DOHH2 (cell line): Measurements from ENCODE around the gene RBFOX1.

Source experiments
- H3F3A ChIP-seq: fragments of 200-600 bp; sonication (generic), shearing (Covaris generic); 2 replicates; pipeline ENCODE4 v1.6.0; 2016; ENCODE audit warnings: antibody characterized with exemption, mild to moderate bottlenecking; ENCODE audit not compliant: control insufficient read depth, insufficient read depth
- H3K27ac ChIP-seq: fragments of 200-600 bp; sonication (generic); 2 replicates; pipeline ENCODE4 v1.5.1; 2014; ENCODE audit warnings: low read depth, mild to moderate bottlenecking, low read length, moderate library complexity
- H3K27me3 ChIP-seq: fragments of 200-600 bp; sonication (generic); 2 replicates; pipeline ENCODE4 v1.6.1; 2014; ENCODE audit warnings: mild to moderate bottlenecking, low read length, mixed read lengths; ENCODE audit not compliant: control insufficient read depth
- H3K36me3 ChIP-seq: fragments of 200-600 bp; sonication (generic); 2 replicates; pipeline ENCODE4 v1.6.1; 2014; ENCODE audit warnings: mild to moderate bottlenecking, low read length, moderate library complexity, mixed read lengths; ENCODE audit not compliant: control insufficient read depth
- H3K4me1 ChIP-seq: fragments of 200-600 bp; sonication (generic); 2 replicates; pipeline ENCODE4 v1.6.1; 2014; ENCODE audit warnings: mild to moderate bottlenecking, low read length, mixed read lengths; ENCODE audit not compliant: control insufficient read depth
- H3K4me2 ChIP-seq: fragments of 200-600 bp; sonication (generic); 2 replicates; pipeline ENCODE4 v1.6.0; 2014; ENCODE audit warnings: mild to moderate bottlenecking, low read length, moderate library complexity
- H3K4me3 ChIP-seq: fragments of 200-600 bp; sonication (generic); 2 replicates; pipeline ENCODE4 v1.5.1; 2014; ENCODE audit warnings: mild to moderate bottlenecking, low read length, mixed read lengths
- H3K79me2 ChIP-seq: fragments of 200-600 bp; sonication (generic); 2 replicates; pipeline ENCODE4 v1.6.1; 2014; ENCODE audit warnings: mild to moderate bottlenecking, low read length, mixed read lengths; ENCODE audit not compliant: control insufficient read depth
- H3K9me2 ChIP-seq: fragments of 200-600 bp; sonication (generic); replicated peaks from 2 replicates; pipeline ENCODE4 v1.6.1; 2014; ENCODE audit warnings: mild to moderate bottlenecking, low read length, mixed read lengths; ENCODE audit not compliant: control insufficient read depth
- H3K9me3 ChIP-seq: fragments of 200-600 bp; sonication (generic); 2 replicates; pipeline ENCODE4 v1.6.1; 2014; ENCODE audit warnings: antibody characterized with exemption, low read length, mixed read lengths; ENCODE audit not compliant: control insufficient read depth, insufficient read depth
- H4K20me1 ChIP-seq: fragments of 200-600 bp; sonication (generic); 2 replicates; pipeline ENCODE4 v1.6.0; 2014; ENCODE audit warnings: low read depth, mild to moderate bottlenecking, antibody characterized with exemption, low read length, moderate library complexity; ENCODE audit not compliant: control insufficient read depth, insufficient read depth
- CTCF ChIP-seq: fragments of 200-600 bp; sonication (generic); IDR thresholded peaks from one replicate; pipeline ENCODE4 v1.5.1; 2014; ENCODE audit warnings: antibody characterized with exemption, mild to moderate bottlenecking, low read depth, low read length; ENCODE audit not compliant: poor library complexity, severe bottlenecking
- EZH2phosphoT487 ChIP-seq: fragments of 200-600 bp; sonication (generic); IDR thresholded peaks from 2 replicates; pipeline ENCODE4 v1.6.1; 2017; ENCODE audit warnings: borderline replicate concordance, mild to moderate bottlenecking, antibody characterized with exemption, low read length, moderate library complexity, mixed read lengths

RBFOX1 gene

GRCh38 chr16:7317982-7318381 is 14.7 kb upstream of the RBFOX1 start:
- Histone ChIP-seq H3K4me2 (no peak overlapping the region), H3K4me3 (no peak overlapping the region)
- no peak for TF ChIP-seq CTCF

GRCh38 chr16:7318686-7319085 is 14.0 kb upstream of the RBFOX1 start:
- Histone ChIP-seq H3K4me2 (no peak overlapping the region), H4K20me1 (no peaks in the 10 kb centered on the region), H3K9me3 (peaks cover 3% of the 10 kb centered on the region; the same call in 1 of the 2 replicates), H3K4me1 (no peaks in the 10 kb centered on the region), H3K9me2 (no peaks in the 10 kb centered on the region), H3K27ac (no peak overlapping the region), H3K27me3 (no peaks in the 10 kb centered on the region), H3F3A (no peaks in the 10 kb centered on the region), H3K79me2 (no peaks in the 10 kb centered on the region), H3K36me3 (no peaks in the 10 kb centered on the region), H3K4me3 (no peak overlapping the region)
- no peak for TF ChIP-seq EZH2phosphoT487
- TF ChIP-seq CTCF, result no peak

More at GRCh38 chr16:7317982-7318381, 14.7 kb upstream of the RBFOX1 start:
- no peak overlapping the region for H3K27ac ChIP-seq
- H3K4me1 ChIP-seq, result no peaks in the 10 kb centered on the region
- H3F3A ChIP-seq, result no peaks in the 10 kb centered on the region
- no peaks in the 10 kb centered on the region for H4K20me1 ChIP-seq
- H3K79me2 ChIP-seq, result no peaks in the 10 kb centered on the region
- H3K9me2 ChIP-seq, result no peaks in the 10 kb centered on the region
- peaks cover 3% of the 10 kb centered on the region; the same call in 1 of the 2 replicates for H3K9me3 ChIP-seq
- no peaks in the 10 kb centered on the region for H3K27me3 ChIP-seq
- H3K36me3 ChIP-seq, result no peaks in the 10 kb centered on the region

DNA sequence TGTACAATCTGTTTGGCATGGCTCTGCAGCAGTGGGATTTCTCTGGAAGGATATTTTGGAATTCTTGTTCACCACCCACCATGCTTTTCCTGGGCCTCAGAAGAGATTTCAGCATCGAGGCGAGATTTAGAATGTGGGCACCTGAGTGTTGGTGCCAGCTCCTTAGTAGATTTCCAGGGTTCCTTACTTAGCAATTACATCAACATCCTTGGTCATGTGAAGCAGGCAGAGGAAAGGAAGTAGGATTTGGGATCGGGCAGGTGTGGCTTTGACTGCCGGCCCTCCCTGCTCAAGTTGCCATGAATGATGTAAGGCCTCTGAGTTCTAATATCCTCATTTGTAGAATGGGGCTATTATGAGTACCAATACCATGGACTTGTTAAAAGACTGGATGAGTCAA is 13.1 kb upstream of the RBFOX1 start:
- TF ChIP-seq CTCF (no peak), EZH2phosphoT487 (no peak)
- Histone ChIP-seq H3K4me2 (no peak overlapping the region), H3K9me2 (no peaks in the 10 kb centered on the region), H3K36me3 (no peaks in the 10 kb centered on the region), H3K27ac (no peak overlapping the region), H4K20me1 (no peaks in the 10 kb centered on the region), H3K79me2 (no peaks in the 10 kb centered on the region), H3K4me3 (no peak overlapping the region), H3F3A (no peaks in the 10 kb centered on the region), H3K4me1 (no peaks in the 10 kb centered on the region), H3K27me3 (no peaks in the 10 kb centered on the region), H3K9me3 (peaks cover 3% of the 10 kb centered on the region; the same call in 1 of the 2 replicates)

DNA sequence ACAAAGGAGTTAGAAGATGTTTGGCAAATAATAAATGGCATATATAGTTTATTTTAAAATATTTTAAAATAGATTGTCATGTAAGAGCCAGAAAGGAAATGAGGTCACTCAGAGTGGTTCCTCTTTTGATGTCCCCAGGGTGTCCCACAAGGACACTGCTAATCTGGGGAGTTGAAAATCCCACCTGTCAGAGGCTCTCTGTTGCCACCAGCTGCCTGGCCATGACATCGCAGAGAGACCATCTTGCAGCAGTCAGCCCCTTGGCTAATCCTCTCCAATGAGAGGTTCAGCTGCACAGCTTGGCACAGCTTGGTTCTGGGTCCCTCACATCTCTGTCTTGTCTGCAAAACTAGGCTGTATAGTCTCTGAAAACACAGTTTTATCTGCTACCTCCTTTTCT is 11.0 kb upstream of the RBFOX1 start:
- no peaks in the 10 kb centered on the region for H3K79me2 ChIP-seq
- no peak overlapping the region for H3K27ac ChIP-seq
- no peaks in the 10 kb centered on the region for H3K9me2 ChIP-seq
- no peak overlapping the region for H3K4me2 ChIP-seq
- no peaks in the 10 kb centered on the region for H4K20me1 ChIP-seq
- no peaks in the 10 kb centered on the region for H3K27me3 ChIP-seq
- H3K36me3 ChIP-seq, result no peaks in the 10 kb centered on the region
- TF ChIP-seq CTCF (no peak), EZH2phosphoT487 (no peak)
- no peak overlapping the region for H3K4me3 ChIP-seq
- no peaks in the 10 kb centered on the region for H3F3A ChIP-seq
- H3K9me3 ChIP-seq, result peaks cover 3% of the 10 kb centered on the region; the same call in 1 of the 2 replicates
- H3K4me1 ChIP-seq, result no peaks in the 10 kb centered on the region
